ENCODE results near the gene DIAPH3.

Gene DIAPH3

GRCh38 chr13:59734393-59734792 lies 429.3 kb downstream of the DIAPH3 start:
- DNase-seq (ENCODE audit: insufficient read length) (peak; percentile 6), FAIRE-seq (peak; percentile 95)
- TF ChIP-seq TAF1 (IDR thresholded peaks at IDR 0.05; ENCODE audit: borderline replicate concordance, low read depth, low read length) (no peak), POLR2AphosphoS5 (IDR thresholded peaks at IDR 0.05; ENCODE audit: low read depth, low read length) (no peak), POLR2A (IDR thresholded peaks at IDR 0.05; ENCODE audit: low read depth, low read length) (no peak)

DNA sequence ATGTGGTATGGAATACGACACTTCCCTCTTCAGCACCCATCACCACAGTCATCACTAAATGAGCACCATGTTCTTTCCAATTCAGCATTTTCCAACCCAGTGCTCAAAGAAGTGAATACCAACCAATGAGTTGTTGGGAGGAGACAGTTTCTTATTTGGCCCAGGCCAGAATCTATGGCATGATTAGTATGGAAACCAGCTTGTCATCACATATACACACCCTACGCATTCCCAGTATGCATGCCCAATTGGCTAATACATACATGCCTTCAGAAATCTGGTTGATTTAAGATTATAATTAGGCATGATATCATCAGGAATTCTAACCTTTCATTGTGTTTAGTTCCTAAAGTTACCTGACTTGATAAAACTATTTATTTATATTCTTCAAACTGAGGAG lies 430.0 kb downstream of the DIAPH3 start:
- peak; percentile 50 for FAIRE-seq
- no peak for TF ChIP-seq POLR2AphosphoS5 (IDR thresholded peaks at IDR 0.05; ENCODE audit: low read depth, low read length)
- no peak for TF ChIP-seq POLR2A (IDR thresholded peaks at IDR 0.05; ENCODE audit: low read depth, low read length)
- no peak for TF ChIP-seq TAF1 (IDR thresholded peaks at IDR 0.05; ENCODE audit: borderline replicate concordance, low read depth, low read length)
- no peak for DNase-seq (ENCODE audit: insufficient read length)

DNA sequence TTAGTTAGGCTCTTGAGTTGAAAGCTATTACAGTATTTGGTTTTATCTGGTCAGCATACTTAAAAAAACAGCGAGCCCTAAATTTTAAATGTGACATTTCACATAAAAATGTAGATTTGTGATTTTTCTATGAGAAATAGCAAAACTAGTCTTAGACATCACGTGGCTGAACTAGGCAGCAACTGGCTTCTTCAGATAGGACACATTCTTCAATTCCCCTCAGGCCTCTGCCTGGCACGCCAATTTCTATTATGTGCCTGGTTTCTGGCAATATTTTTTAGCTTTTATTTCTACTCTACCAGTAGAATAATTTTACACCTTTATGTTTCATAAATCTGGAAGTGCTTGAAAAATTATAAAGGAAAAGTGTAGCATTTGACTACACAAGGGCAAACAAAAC lies 433.7 kb downstream of the DIAPH3 start:
- DNase-seq (ENCODE audit: insufficient read length) (no peak), FAIRE-seq (no peak)
- TF ChIP-seq POLR2A (IDR thresholded peaks at IDR 0.05; ENCODE audit: low read depth, low read length) (no peak), TAF1 (IDR thresholded peaks at IDR 0.05; ENCODE audit: borderline replicate concordance, low read depth, low read length) (no peak), POLR2AphosphoS5 (IDR thresholded peaks at IDR 0.05; ENCODE audit: low read depth, low read length) (no peak)

DNA sequence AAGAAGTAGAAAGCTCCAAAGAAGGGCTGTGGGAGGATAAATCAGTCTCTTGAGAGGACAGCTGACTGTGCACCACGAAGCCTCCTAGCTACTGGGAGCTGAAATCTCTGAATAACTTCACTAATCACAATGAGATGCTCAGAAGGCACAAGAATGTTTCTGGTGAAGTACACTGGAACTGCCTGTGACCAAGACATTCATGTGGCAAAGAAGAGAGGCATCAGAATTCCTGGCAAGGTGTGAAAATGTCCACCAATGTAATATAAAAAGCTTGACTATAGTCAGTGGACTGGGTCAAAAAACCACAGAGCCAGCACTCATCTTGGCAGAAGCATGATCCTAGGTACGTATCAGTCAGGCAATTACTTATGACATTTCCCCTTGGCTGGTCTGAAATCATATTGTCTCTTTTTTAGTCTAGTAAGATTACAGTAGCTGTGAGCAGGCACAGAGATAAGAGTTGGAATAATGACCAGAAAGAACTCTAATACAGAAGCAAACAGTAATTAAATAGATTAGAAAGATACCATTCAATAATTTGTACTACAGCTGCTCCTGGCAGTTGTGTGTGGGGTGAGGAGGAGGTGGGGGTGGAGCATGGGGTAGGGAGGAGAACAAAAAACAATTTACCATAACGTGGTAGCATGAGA lies 434.7 kb downstream of the DIAPH3 start:
- TF ChIP-seq POLR2AphosphoS5 (IDR thresholded peaks at IDR 0.05; ENCODE audit: low read depth, low read length) (no peak), POLR2A (IDR thresholded peaks at IDR 0.05; ENCODE audit: low read depth, low read length) (no peak), TAF1 (IDR thresholded peaks at IDR 0.05; ENCODE audit: borderline replicate concordance, low read depth, low read length) (no peak)

GRCh38 chr13:59721926-59722910 lies 441.5 kb downstream of the DIAPH3 start:
- TF ChIP-seq TAF1 (IDR thresholded peaks at IDR 0.05; ENCODE audit: borderline replicate concordance, low read depth, low read length): no peak
- no peak for TF ChIP-seq POLR2AphosphoS5 (IDR thresholded peaks at IDR 0.05; ENCODE audit: low read depth, low read length)
- TF ChIP-seq POLR2A (IDR thresholded peaks at IDR 0.05; ENCODE audit: low read depth, low read length): no peak
- DNase-seq (ENCODE audit: insufficient read length) (no peak), FAIRE-seq (no peak)

More for the DNA sequence above, 434.7 kb downstream of the DIAPH3 start:
- DNase-seq (ENCODE audit: insufficient read length) (no peak), FAIRE-seq (no peak)

- DNase-seq (ENCODE audit: insufficient read length): no peak
- no peak for FAIRE-seq
- TF ChIP-seq TAF1 (IDR thresholded peaks at IDR 0.05; ENCODE audit: borderline replicate concordance, low read depth, low read length) (no peak), POLR2AphosphoS5 (IDR thresholded peaks at IDR 0.05; ENCODE audit: low read depth, low read length) (no peak), POLR2A (IDR thresholded peaks at IDR 0.05; ENCODE audit: low read depth, low read length) (no peak)
Measured at GRCh38 chr13:59715611-59716010, 448.1 kb downstream of the DIAPH3 start.

- no peak for TF ChIP-seq POLR2AphosphoS5 (IDR thresholded peaks at IDR 0.05; ENCODE audit: low read depth, low read length)
- TF ChIP-seq TAF1 (IDR thresholded peaks at IDR 0.05; ENCODE audit: borderline replicate concordance, low read depth, low read length): no peak
- no peak for TF ChIP-seq POLR2A (IDR thresholded peaks at IDR 0.05; ENCODE audit: low read depth, low read length)
- DNase-seq (ENCODE audit: insufficient read length): no peak
- FAIRE-seq: no peak
Measured at GRCh38 chr13:59710996-59711701, 452.6 kb downstream of the DIAPH3 start.

GRCh38 chr13:59710416-59710815 lies 453.3 kb downstream of the DIAPH3 start:
- no peak for TF ChIP-seq TAF1 (IDR thresholded peaks at IDR 0.05; ENCODE audit: borderline replicate concordance, low read depth, low read length)
- FAIRE-seq: no peak
- no peak for DNase-seq (ENCODE audit: insufficient read length)

DNA sequence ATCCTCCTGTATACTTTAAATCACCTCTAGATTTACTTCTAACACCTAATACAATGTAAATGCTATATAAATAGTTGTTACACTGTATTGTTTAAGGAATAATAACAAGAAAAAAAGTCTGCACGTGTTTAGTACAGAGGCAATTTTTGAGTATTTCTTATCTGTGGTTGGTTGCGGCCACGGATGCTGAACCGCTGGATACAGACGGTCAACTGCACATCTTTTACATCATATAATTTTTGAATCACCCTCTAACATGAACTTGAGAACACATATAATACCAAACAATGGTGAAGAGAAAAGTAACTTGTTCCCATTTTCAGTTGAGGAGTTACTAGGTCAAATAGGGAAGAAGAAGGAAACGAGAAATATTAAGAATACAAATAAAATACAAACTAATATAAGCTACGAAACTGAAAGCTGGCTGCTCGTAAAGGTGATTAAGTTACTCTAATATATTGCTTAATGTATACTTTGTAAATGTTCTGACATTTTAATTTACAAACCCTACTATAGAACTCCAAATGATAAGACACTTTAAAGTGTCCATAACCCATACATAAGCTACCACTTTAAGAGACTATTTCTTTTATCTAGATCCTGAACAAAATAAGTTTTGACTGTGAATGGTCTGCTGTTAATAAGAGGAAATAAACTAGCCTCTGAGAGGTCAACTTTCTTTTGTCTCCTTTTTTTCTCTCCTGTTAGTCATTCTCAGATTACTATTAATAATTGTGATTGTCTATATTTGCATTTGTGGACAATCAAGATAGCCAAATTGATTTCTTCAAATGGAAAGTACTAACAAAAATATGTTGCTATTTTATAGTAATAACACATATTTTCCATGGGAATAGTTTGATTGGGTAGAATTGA lies 457.4 kb downstream of the DIAPH3 start:
- no peak for TF ChIP-seq POLR2AphosphoS5 (IDR thresholded peaks at IDR 0.05; ENCODE audit: low read depth, low read length)
- TF ChIP-seq POLR2A (IDR thresholded peaks at IDR 0.05; ENCODE audit: low read depth, low read length): no peak
- TF ChIP-seq TAF1 (IDR thresholded peaks at IDR 0.05; ENCODE audit: borderline replicate concordance, low read depth, low read length): no peak
- DNase-seq (ENCODE audit: insufficient read length): no peak
- no peak for FAIRE-seq

DNA sequence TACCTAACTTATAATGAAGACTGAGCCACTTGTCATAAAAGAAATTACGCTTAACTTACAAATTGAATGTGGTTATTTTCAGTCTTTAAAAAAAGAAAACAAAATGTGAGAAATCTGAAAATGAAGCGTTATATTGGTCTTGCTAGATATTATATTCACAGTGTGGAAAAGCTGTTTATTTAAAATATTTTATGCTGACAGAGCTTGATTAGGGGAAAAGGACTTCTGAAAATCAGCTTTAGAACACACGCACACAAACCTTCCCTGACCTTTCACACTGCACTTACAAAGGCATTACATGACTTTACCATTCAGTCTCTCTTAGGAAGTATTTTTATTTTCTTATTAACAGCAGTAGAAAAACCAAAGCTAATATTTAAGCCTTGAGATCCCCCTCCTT lies 461.5 kb downstream of the DIAPH3 start:
- no peak for DNase-seq (ENCODE audit: insufficient read length)
- no peak for FAIRE-seq
- TF ChIP-seq POLR2AphosphoS5 (IDR thresholded peaks at IDR 0.05; ENCODE audit: low read depth, low read length) (no peak), POLR2A (IDR thresholded peaks at IDR 0.05; ENCODE audit: low read depth, low read length) (no peak), TAF1 (IDR thresholded peaks at IDR 0.05; ENCODE audit: borderline replicate concordance, low read depth, low read length) (no peak)

All from GM12892 (cell line).